ENCODE results near the gene IL3RA. TPM values are rescaled to one million over a fixed set of nuclear protein-coding genes. Genes with fewer than 3 reads are reported as not detected.
"Not testable (repeated sequence)": the region's sequence is repeated elsewhere in the genome, so short reads cannot be mapped to it uniquely, and the experiment has no call there.

The IL3RA gene
- total RNA-seq, 1 donor = 0.09 TPM

DNA sequence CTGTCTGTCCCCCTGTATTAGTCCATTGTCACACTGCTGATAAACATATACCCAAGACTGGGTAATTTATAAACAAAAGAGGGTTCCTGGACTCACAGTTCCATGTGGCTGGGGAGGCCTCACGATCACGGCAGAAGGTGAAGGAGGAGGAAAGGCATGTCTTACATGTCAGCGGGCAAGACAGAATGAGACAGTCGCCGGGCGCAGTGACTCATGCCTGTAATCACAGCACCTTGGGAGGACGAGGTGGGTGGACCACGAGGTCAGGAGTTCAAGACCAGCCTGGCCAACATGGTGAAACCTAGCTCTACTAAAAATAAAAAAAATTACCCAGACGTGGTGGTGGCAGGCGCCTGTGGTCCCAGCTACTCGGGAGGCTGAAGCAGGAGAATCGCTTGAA lies 24.7 kb downstream of the IL3RA start:
- DNase-seq (ENCODE audit: low read depth) = no peak
- TF ChIP-seq, protein P1, sequence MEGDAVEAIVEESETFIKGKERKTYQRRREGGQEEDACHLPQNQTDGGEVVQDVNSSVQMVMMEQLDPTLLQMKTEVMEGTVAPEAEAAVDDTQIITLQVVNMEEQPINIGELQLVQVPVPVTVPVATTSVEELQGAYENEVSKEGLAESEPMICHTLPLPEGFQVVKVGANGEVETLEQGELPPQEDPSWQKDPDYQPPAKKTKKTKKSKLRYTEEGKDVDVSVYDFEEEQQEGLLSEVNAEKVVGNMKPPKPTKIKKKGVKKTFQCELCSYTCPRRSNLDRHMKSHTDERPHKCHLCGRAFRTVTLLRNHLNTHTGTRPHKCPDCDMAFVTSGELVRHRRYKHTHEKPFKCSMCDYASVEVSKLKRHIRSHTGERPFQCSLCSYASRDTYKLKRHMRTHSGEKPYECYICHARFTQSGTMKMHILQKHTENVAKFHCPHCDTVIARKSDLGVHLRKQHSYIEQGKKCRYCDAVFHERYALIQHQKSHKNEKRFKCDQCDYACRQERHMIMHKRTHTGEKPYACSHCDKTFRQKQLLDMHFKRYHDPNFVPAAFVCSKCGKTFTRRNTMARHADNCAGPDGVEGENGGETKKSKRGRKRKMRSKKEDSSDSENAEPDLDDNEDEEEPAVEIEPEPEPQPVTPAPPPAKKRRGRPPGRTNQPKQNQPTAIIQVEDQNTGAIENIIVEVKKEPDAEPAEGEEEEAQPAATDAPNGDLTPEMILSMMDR (IDR thresholded peaks at IDR 0.05; ENCODE audit: insufficient read depth, low read length) = no peak

DNA sequence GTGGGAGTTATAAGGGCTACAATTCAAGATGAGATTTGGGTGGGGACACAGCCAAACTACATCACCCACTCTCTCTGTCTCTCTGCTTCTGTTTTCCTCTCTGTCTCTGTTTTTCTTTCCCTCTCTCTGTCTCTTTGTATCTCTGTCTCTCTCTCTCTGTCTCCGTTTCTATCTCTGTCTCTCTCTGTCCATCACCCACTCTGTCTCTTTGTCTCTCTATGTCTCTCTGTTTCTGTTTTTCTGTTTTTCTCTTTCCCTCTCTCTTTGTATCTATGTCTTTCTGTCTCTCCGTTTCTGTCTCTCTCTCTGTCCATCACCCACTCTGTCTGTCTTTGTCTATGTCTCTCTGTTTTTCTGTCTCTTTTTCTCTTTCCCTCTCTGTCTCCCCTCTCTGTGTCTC lies 25.3 kb downstream of the IL3RA start:
- DNase-seq (ENCODE audit: low read depth) = no peak
- no peak overlapping the region for H3K4me3 ChIP-seq (ENCODE audit: low read depth, low read length)
- TF ChIP-seq, protein P1 (IDR thresholded peaks at IDR 0.05; ENCODE audit: insufficient read depth, low read length) = no peak

More for the DNA sequence above, 24.7 kb downstream of the IL3RA start:
- no peak overlapping the region for H3K4me3 ChIP-seq (ENCODE audit: low read depth, low read length)

DNA sequence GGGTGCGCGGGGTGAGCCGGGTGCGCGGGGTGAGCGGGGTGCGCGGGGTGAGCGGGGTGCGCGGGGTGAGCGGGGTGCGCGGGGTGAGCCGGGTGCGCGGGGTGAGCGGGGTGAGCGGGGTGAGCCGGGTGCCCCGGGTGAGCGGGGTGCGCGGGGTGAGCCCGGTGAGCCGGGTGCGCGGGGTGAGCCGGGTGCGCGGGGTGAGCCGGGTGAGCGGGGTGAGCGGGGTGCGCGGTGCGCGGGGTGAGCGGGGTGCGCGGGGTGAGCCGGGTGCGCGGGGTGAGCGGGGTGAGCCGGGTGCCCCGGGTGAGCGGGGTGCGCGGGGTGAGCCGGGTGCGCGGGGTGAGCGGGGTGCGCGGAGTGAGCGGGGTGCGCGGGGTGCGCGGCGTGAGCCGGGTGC lies 29.8 kb downstream of the IL3RA start:
- DNase-seq (ENCODE audit: low read depth); H3K4me3 ChIP-seq (ENCODE audit: low read depth, low read length): not testable (repeated sequence)

DNA sequence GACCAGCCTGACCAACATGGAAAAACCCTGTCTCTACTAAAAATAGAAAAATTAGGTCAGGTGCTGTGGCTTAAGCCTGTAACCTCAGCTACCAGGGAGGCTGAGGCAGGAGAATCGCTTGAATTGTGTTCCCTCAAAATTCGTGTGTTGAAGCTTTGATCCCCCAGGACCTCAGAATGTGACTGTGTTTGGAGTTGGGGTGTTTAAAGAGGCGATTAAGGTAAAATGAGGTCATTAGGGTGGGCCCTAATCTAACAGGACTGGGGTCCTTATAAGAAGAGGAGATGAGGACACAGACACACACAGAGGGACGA lies 31.8 kb downstream of the IL3RA start:
- H3K4me3 ChIP-seq (ENCODE audit: low read depth, low read length) = no peak overlapping the region
- TF ChIP-seq, protein P1 (IDR thresholded peaks at IDR 0.05; ENCODE audit: insufficient read depth, low read length) = no peak
- DNase-seq (ENCODE audit: low read depth) = no peak

DNA sequence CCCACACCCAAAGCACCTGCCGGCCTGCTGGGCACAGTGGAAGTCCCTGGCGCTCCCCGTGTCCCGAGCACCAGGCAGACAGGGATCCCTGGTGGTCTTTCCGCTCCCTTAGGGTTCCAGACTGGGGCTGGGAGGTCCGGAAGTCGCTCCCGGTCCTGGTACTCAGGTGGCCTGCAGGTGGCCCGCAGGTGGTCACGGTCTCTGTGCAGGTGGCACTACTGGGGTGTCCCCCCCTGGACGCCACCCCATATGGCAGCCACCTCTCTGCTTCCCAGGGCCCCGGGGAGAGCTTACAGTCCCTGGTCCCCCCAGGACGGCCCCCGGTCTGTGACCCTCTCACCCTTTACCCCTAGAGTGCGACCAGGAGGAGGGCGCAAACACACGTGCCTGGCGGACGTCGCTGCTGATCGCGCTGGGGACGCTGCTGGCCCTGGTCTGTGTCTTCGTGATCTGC lies 41.7 kb downstream of the IL3RA start:
- no peak for DNase-seq (ENCODE audit: low read depth)
- H3K4me3 ChIP-seq (ENCODE audit: low read depth, low read length) = no peak overlapping the region
- TF ChIP-seq, protein P1 (IDR thresholded peaks at IDR 0.05; ENCODE audit: insufficient read depth, low read length) = no peak

DNA sequence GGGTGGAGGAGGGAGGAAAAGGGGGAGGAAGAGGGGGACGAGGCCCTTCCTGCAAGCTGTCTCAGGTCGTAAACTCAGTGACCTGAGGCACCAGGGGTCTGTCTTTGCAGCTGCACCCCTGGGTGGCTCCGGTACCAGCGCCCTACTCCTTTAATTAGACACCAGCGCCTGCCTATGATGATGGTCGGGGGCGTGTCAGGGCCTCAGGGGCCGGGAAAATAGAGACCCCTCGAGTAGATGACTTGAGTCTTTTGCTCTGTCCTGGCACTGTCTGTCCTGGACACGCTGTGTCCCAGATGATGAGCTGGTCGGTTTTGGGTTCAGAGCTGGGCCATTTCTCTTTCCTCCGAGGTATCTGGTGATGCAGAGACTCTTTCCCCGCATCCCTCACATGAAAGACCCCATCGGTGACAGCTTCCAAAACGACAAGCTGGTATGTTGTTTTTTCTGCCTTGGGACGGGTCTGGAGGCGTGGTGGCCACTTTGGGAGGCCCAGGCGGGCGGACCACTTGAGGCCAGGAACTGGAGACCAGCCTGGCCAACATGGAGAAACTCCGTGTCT lies 44.2 kb downstream of the IL3RA start:
- TF ChIP-seq, protein P1 (IDR thresholded peaks at IDR 0.05; ENCODE audit: insufficient read depth, low read length) = no peak
- H3K4me3 ChIP-seq (ENCODE audit: low read depth, low read length) = no peak overlapping the region
- no peak for DNase-seq (ENCODE audit: low read depth)

DNA sequence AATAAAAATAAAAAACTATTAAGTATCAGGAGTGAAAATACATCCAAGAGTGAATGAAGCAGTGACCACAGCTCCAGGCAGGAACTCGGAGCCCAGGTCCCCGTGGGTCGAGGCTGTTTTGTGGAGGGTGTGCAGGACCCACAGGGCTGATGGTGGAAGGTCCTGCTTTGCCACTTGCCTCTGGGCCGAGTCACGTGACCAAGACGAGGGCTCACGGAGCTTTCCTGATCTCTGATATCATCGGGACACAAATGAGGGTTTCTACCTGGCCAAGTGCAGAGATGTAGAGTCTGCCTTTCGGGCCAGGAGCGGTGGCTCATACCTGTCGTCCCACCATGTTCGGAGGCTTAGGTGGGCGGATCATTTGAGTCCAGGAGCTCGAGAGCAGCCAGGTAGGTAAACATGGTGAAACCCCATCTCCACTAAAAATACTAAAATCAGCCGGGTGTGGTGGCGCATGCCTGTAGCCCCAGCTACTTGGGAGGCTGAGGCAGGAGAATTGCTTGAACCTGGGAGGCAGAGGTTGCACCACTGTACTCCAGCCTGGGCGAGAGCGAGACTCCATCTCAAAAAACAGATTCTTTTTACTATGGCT lies 48.2 kb downstream of the IL3RA start:
- no peak overlapping the region for H3K4me3 ChIP-seq (ENCODE audit: low read depth, low read length)
- DNase-seq (ENCODE audit: low read depth) = no peak
- TF ChIP-seq, protein P1 (IDR thresholded peaks at IDR 0.05; ENCODE audit: insufficient read depth, low read length) = no peak
